Activated naive CD4-positive, alpha-beta T cell treated with anti-CD3 and anti-CD28 coated beads, Interleukin-2, amount 10 ng/mL, durations not matched to agents 7 days and 5 days (primary cell): Measurements from ENCODE around the gene GBX2.
A peak's percentile ranks its signal among the peaks of the same experiment; 100 is the strongest.

Source experiments
- CTCF ChIA-PET: fragments of 350-600 bp; sonication (Branson Sonifier 250); formaldehyde crosslinking; loops from one replicate; lab custom pipeline; 2021; ENCODE audit warnings: antibody characterized with exemption; lab: Charles Lee
- DNase-seq: peaks from one replicate; pipeline ENCODE4 v3.0.0-alpha.2; 2020
- H3K27ac Mint-ChIP-seq: one replicate; pipeline ENCODE4 v1.8.0; 2021; ENCODE audit warnings: mild to moderate bottlenecking, moderate library complexity, mixed read lengths
- H3K27me3 Mint-ChIP-seq: one replicate; pipeline ENCODE4 v1.8.0; 2021; ENCODE audit warnings: mild to moderate bottlenecking, mixed read lengths
- H3K36me3 Mint-ChIP-seq: one replicate; pipeline ENCODE4 v1.8.0; 2021; ENCODE audit warnings: mixed read lengths
- H3K4me1 Mint-ChIP-seq: one replicate; pipeline ENCODE4 v1.8.0; 2021; ENCODE audit warnings: mixed read lengths
- H3K4me3 Mint-ChIP-seq: one replicate; pipeline ENCODE4 v1.8.0; 2021; ENCODE audit warnings: mild to moderate bottlenecking, moderate library complexity, mixed read lengths
- H3K9me3 Mint-ChIP-seq: one replicate; pipeline ENCODE4 v1.8.0; 2021; ENCODE audit warnings: mixed read lengths

Gene GBX2

DNA sequence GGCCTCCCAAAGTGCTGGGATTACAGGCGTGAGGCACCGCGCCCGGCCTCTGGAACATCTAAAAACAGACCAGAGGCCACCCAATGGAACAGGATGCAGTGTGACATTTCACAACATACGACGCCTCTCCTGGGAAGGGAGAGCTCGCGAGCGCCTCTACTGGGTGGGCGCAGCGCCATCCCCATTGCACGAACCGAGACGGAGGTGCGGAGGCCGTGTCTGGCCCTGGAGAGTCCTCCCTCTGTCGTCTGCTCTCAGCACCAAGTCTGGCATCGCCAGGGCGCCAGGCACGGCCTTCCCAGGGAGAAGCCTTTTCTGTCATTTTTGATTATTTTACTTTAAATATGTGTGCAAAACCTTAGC lies 9.4 kb upstream of the GBX2 start:
- Mint-ChIP-seq H3K4me1 (peaks cover 7% of the 10 kb centered on the region), H3K36me3 (no peaks in the 10 kb centered on the region), H3K27me3 (peaks cover 90% of the 10 kb centered on the region), H3K9me3 (no peaks in the 10 kb centered on the region), H3K27ac (no peak overlapping the region), H3K4me3 (no peak overlapping the region)
- DNase-seq = peak; percentile 33
- CTCF ChIA-PET = interaction anchor here (1.4 to 1.7 kb wide), 3 partner anchors 8 to 398 kb away, joined by 4 to 6 read pairs (median 5); no protein-coding TSS in a partner anchor

- Mint-ChIP-seq H3K27me3 (peaks cover 90% of the 10 kb centered on the region), H3K36me3 (no peaks in the 10 kb centered on the region), H3K9me3 (no peaks in the 10 kb centered on the region), H3K4me3 (no peak overlapping the region), H3K27ac (no peak overlapping the region), H3K4me1 (peaks cover 7% of the 10 kb centered on the region)
- no peak for DNase-seq
- CTCF ChIA-PET = interaction anchor here (1.7 kb wide), 1 partner anchor 11 kb away, joined by 6 read pairs; no protein-coding TSS in a partner anchor
Measured at GRCh38 chr2:236176951-236177350, 8.8 kb upstream of the GBX2 start.

DNA sequence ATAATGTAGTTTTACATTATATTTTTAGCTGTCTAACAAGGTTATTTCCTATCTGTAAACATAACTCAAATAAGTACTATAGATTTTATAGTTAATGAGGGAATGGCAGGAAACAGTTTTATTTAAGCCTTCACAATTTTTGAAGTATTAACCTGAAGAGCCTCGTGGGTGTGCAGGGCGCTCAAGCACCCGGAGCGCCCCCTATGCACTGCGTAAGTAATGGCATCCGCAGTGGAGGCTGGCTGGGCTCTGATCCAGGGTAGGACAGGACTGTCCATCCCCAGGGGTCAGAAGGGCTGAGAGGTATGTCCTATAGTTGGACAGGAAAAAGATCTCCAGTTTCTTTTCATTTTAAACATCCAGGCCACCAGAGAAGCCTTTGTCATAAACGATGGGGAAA lies 8.2 kb upstream of the GBX2 start:
- Mint-ChIP-seq H3K27ac (no peak overlapping the region), H3K9me3 (no peaks in the 10 kb centered on the region), H3K4me1 (peaks cover 7% of the 10 kb centered on the region), H3K4me3 (no peak overlapping the region), H3K27me3 (peaks cover 94% of the 10 kb centered on the region), H3K36me3 (no peaks in the 10 kb centered on the region)
- DNase-seq = no peak
- CTCF ChIA-PET = interaction anchor here (1.5 kb wide), 1 partner anchor 397 kb away, joined by 6 read pairs; no protein-coding TSS in a partner anchor

- CTCF ChIA-PET = interaction anchor here (1.5 kb wide), 1 partner anchor 396 kb away, joined by 6 read pairs; no protein-coding TSS in a partner anchor
- no peak for DNase-seq
- H3K27ac Mint-ChIP-seq = no peak overlapping the region
- no peaks in the 10 kb centered on the region for H3K9me3 Mint-ChIP-seq
- peaks cover 7% of the 10 kb centered on the region for H3K4me1 Mint-ChIP-seq
- no peaks in the 10 kb centered on the region for H3K36me3 Mint-ChIP-seq
- no peak overlapping the region for H3K4me3 Mint-ChIP-seq
- H3K27me3 Mint-ChIP-seq = peaks cover 98% of the 10 kb centered on the region
Measured at GRCh38 chr2:236175548-236176150, 7.5 kb upstream of the GBX2 start.

DNA sequence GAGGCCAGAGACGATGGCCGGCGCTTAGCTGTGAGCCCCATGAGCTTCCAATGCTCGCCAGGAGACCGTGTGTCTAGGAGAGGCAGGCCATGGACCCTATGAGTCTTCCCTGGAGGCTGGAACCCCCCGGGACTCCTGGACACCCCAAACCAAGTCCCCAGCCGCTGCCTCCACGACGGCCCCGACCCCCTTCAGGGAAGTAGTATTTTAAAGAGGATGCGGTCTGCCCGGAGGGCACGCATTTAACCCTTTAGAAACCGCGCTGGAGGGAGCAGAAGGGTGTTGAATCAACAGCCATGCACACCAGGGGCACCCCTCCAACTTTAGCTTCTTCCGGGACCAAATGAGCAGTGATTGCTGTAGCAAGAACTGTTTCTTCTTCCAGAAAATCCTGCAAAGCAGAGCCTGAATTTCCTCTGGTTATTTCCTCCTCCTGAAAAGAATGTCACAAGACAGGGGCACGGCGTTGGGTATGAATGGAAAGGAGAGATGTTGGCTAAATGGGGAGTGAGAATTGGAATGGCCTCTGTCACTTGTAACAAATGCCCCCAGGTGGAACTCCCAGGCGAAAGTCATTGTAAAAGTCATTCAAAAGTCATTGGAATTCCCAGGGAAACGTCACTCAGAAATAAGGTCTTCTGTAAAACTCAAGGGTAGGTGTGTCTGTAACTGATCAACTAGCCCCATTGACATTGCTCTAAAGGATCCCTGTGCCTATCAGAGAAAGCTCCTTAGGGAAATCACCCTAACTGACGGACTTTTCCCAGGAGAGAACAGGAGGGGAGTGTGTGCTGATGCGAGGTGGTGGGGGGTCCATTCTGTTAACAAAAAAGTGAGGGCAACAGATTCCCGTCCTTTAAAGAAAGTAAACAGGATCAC lies 5.8 kb upstream of the GBX2 start:
- CTCF ChIA-PET = no interaction called here
- peaks cover 5% of the 10 kb centered on the region for H3K4me1 Mint-ChIP-seq
- no peak overlapping the region for H3K4me3 Mint-ChIP-seq
- peaks cover 8% of the 10 kb centered on the region for H3K36me3 Mint-ChIP-seq
- peak overlapping the region; percentile 21 for H3K27ac Mint-ChIP-seq
- H3K9me3 Mint-ChIP-seq = no peaks in the 10 kb centered on the region
- DNase-seq = no peak
- peaks cover 100% of the 10 kb centered on the region for H3K27me3 Mint-ChIP-seq

DNA sequence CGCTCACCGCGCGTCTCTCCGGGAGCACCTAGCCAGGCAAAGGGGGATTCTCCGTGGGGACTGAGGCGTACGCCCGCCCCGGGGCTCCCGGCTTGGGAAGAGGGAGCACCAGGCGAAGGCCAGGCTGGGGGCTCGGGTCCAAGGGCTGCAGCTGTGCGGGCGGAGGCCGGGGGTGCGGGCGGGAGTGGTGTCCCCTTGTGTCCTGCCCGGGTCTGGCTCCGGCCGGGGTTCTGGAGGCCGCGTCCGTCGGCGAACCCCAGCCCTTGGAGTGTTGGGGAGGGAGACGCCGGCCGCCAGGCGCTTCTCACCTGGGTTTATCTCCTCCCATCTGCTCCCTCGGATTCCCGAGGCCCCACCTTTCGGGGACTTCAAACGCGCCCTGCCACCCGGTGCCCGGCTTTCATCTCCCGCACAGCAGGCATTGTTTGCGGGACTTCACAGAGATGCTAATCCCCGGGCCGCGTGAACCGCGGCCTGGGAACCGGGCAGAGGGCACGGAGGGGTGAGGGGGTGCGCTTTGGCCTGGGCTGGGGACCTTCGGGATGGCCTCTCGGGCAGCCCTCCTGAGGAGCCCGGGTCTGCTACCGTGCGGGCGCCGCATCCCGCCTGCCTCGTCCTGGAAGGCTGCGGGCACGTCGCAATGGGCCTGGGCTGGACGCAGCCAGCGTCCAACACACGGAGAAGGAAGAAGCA lies 5.0 kb upstream of the GBX2 start:
- no peak for DNase-seq
- Mint-ChIP-seq H3K4me1 (peaks cover under 1% of the 10 kb centered on the region), H3K36me3 (peaks cover 8% of the 10 kb centered on the region), H3K9me3 (no peaks in the 10 kb centered on the region), H3K27ac (no peak overlapping the region), H3K27me3 (peaks cover 96% of the 10 kb centered on the region), H3K4me3 (no peak overlapping the region)
- CTCF ChIA-PET = no interaction called here

DNA sequence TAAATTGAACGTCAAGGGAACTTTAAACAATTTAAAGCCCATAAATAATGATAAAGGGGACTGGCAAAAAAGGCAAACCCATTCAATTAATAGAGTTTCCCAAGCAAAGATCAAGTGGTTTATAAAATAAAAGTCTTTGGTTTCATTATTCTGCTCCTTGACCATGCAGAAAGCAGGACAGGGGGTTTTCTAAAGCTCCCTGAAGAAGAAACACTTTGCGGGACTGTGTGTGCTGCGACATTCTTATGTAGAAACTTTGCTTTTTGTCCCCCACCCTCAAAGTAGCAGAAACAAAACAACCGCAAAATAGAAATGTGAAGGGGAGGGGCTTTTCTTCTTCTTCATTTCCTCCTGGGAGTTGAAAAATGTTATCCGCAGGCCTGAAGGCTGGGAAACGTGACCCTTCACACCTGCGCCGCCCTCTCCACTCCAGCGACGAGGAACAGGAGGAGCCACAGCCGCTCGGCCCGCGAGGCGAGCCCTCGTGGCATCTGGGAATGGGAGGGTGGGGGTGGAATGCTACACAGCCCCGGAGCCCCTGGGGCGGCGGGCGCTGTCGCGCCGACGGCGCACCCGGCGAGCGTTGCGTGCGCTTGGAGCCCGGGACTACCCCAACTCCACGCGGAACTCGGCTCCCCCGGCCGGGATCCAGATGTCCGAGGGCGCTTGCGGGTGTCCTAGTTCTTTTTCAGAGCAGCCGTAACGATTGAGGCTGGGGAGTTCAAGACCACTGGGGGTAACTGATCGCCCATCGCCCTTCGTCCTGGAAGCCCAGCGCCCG lies 4.3 kb upstream of the GBX2 start:
- no peak for DNase-seq
- H3K4me3 Mint-ChIP-seq = no peak overlapping the region
- H3K27ac Mint-ChIP-seq = no peak overlapping the region
- CTCF ChIA-PET = no interaction called here
- H3K27me3 Mint-ChIP-seq = peaks cover 93% of the 10 kb centered on the region
- no peaks in the 10 kb centered on the region for H3K4me1 Mint-ChIP-seq
- H3K9me3 Mint-ChIP-seq = no peaks in the 10 kb centered on the region
- H3K36me3 Mint-ChIP-seq = peaks cover 8% of the 10 kb centered on the region

DNA sequence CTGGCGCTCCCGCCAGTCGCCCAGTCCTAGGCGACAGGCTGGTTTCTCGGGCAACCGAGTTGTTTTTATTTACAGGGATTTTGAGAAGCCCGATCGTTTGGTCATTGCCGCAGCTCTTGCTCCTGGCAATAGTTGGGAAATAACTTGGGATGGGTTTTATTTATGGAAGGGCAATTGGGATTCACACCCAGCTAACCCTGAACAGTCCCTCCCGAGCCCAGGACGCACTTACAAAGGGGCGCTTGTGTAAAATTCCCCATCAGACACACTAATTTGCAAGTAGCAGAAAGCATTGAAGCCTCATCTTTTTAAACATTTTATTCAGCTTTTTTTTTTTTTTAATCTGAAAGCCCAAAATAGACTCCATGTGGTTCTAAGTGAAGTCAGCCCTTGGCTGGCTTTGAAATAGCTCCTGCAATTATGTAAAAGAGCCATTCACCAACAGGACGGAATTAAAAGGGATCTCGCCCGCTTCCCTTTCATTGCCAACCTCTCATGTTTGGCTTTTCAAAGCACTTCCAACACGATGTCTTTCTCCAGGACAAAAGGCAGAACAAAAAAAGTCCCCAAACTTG lies 3.6 kb upstream of the GBX2 start:
- no peak overlapping the region for H3K27ac Mint-ChIP-seq
- peaks cover 93% of the 10 kb centered on the region for H3K27me3 Mint-ChIP-seq
- CTCF ChIA-PET = interaction anchor here (0.6 kb wide), 1 partner anchor 406 kb away, joined by 3 read pairs; no protein-coding TSS in a partner anchor

GRCh38 chr2:236171181-236171679 lies 3.0 kb upstream of the GBX2 start:
- H3K4me1 Mint-ChIP-seq = peaks cover 5% of the 10 kb centered on the region
- H3K36me3 Mint-ChIP-seq = peaks cover 8% of the 10 kb centered on the region
- H3K27ac Mint-ChIP-seq = peak overlapping the region; percentile 60
- peaks cover 93% of the 10 kb centered on the region for H3K27me3 Mint-ChIP-seq
- no peak overlapping the region for H3K4me3 Mint-ChIP-seq
- no peak for DNase-seq
- CTCF ChIA-PET = interaction anchor here (0.6 kb wide), 1 partner anchor 405 kb away, joined by 3 read pairs; no protein-coding TSS in a partner anchor
- H3K9me3 Mint-ChIP-seq = no peaks in the 10 kb centered on the region

More for the DNA sequence above, 3.6 kb upstream of the GBX2 start:
- Mint-ChIP-seq H3K4me1 (peaks cover 1% of the 10 kb centered on the region), H3K4me3 (no peak overlapping the region), H3K36me3 (peaks cover 8% of the 10 kb centered on the region), H3K9me3 (no peaks in the 10 kb centered on the region)
- DNase-seq = no peak

DNA sequence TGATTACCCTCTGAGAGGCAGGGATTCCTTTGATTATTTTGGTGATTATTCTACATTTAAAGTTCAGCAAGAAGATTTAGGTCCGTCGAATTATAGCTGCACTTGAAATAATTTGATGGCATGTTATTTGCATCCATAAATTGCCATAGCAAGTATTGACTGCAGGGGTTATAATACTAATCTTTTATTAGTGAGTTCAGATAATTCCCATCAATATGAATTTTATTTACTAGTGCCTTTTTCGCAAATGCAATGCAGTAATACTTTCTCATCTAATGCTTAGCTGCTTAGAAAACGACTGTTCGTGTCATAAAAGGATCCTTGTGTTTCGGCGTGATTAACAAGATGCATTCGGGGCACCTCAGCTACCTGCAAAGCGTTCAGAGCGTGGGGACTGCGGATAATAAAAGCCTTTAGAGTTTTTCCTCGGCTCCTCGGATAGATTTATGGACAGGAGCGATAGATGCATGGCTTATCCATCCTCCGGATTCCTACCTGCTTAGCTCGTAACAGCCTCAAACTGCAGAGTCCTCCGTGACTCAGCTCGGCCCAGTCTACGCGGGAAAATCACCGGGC lies 2.5 kb upstream of the GBX2 start:
- no peaks in the 10 kb centered on the region for H3K9me3 Mint-ChIP-seq
- DNase-seq = no peak
- H3K4me1 Mint-ChIP-seq = peaks cover 5% of the 10 kb centered on the region
- H3K36me3 Mint-ChIP-seq = peaks cover 8% of the 10 kb centered on the region
- H3K4me3 Mint-ChIP-seq = no peak overlapping the region
- CTCF ChIA-PET = no interaction called here
- H3K27ac Mint-ChIP-seq = peak overlapping the region; percentile 60
- peaks cover 93% of the 10 kb centered on the region for H3K27me3 Mint-ChIP-seq

GRCh38 chr2:236169741-236170589 lies 1.8 kb upstream of the GBX2 start:
- Mint-ChIP-seq H3K4me3 (no peak overlapping the region), H3K36me3 (peaks cover 8% of the 10 kb centered on the region), H3K4me1 (peaks cover 5% of the 10 kb centered on the region), H3K9me3 (no peaks in the 10 kb centered on the region), H3K27me3 (peaks cover 93% of the 10 kb centered on the region), H3K27ac (peak overlapping the region; percentile 81)
- no peak for DNase-seq
- CTCF ChIA-PET = interaction anchor here (1.4 kb wide), 1 partner anchor 9 kb away, joined by 4 read pairs; no protein-coding TSS in a partner anchor

- CTCF ChIA-PET = interaction anchor here (1.4 kb wide), 1 partner anchor 9 kb away, joined by 4 read pairs; no protein-coding TSS in a partner anchor
- Mint-ChIP-seq H3K27ac (peak overlapping the region; percentile 81), H3K9me3 (no peaks in the 10 kb centered on the region), H3K27me3 (peaks cover 93% of the 10 kb centered on the region), H3K4me1 (peaks cover 5% of the 10 kb centered on the region), H3K4me3 (no peak overlapping the region), H3K36me3 (peaks cover 8% of the 10 kb centered on the region)
- DNase-seq = no peak
Measured at GRCh38 chr2:236169151-236169721, 1.1 kb upstream of the GBX2 start.
